Stimulated activated CD4-positive, alpha-beta T cell treated with anti-CD3 and anti-CD28 coated beads, Interleukin-12 subunit alpha, Interleukin-12 subunit beta, amount 100 ng/mL, for 48 hours (primary cell): ENCODE results near the gene CDC42BPB.

ENCODE experiments used
- DNase-seq, 3 donors: peaks; one replicate each; pipeline ENCODE4 v3.0.0-alpha.2; 2020; ENCODE audit warnings: low read depth in 2 of 3, low spot score in 1 of 3

Gene CDC42BPB

GRCh38 chr14:103022002-103022684 lies 35.2 kb downstream of the CDC42BPB start:
- DNase-seq, result no peak

DNA sequence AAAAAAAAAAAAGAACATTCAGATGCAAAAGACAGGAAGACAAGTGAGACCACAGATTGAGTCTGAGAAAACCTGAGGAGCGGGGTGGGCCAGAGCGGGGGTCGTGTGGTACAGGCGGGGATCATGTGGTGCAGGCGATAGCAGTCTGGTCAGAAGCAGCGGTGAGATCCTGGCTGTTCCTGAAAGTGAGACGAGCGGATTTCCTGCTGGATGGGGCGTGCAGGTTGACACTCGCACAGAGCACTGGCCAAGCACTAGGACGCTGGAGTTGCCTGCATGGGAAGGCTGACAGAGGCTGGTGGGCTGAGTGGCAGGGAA lies 35.7 kb downstream of the CDC42BPB start:
- DNase-seq, result no peak

DNA sequence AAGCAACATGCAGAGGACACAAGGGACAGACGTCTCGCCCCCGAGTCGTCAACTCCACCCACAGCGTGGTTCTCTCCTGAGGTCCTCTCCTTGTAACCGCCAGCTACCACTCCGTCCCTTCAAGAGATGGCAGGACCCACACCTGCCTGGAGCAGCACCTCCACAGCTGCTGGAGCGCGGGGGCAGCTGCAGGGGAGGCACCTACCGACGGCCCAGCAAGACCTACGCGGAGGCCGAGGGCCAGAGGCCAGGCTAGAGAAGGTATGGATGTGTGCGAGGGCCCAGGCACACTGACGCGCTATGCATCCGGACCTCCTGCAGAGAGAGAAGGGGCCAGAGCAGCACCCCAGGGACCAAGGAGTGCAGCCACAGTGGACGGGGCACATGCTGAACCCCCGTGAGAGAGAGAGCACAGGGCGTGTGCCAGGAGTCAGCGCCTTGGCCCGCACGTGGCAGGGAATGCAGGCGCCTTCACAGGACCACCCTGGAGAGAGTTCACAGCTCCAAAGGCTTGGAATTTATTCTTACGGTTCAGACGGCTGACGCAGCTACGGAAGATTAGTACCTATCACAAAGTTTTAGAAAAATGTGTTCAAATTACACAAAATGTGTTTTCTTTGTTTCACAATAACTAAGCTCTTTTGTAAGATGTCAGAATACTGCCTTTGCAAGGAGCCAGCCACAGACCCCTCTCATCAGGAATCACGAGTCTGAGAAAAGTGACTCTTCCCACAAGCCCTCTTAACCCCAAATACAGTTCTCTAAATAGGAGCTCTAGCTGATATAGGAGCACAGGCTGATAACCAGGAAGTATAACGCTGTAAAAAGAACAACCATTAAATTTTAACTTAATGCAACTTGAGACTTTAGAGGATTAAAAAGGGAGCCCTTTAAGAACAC lies 36.8 kb downstream of the CDC42BPB start:
- no peak for DNase-seq

DNA sequence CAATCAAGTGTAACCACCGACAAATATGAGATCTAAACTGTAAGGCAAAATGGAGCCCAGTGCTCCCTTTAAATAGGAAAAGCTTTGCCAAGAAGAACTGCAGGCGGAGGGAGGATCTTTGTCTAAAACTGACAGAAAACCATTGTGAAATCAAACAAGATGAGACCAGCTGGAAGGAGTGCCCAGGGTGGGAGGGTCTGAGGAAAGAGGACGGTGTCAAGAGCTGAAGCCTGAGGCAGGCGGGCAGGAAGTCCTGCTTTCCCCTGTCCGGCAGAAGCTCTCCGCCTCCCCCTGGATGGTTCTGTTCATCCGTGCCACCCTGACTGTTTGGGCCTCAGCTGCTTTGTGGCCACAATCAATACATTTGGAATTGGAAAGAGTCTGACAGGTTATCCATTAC lies 37.5 kb downstream of the CDC42BPB start:
- no peak for DNase-seq

GRCh38 chr14:103019236-103019635 lies 38.1 kb downstream of the CDC42BPB start:
- DNase-seq, result no peak

- no peak for DNase-seq
Observed at GRCh38 chr14:103016594-103016993, 40.8 kb downstream of the CDC42BPB start.

- DNase-seq, result no peak
Observed at GRCh38 chr14:103016071-103016470, 41.3 kb downstream of the CDC42BPB start.

- no peak for DNase-seq
Observed at GRCh38 chr14:103015426-103015825, 41.9 kb downstream of the CDC42BPB start.

DNA sequence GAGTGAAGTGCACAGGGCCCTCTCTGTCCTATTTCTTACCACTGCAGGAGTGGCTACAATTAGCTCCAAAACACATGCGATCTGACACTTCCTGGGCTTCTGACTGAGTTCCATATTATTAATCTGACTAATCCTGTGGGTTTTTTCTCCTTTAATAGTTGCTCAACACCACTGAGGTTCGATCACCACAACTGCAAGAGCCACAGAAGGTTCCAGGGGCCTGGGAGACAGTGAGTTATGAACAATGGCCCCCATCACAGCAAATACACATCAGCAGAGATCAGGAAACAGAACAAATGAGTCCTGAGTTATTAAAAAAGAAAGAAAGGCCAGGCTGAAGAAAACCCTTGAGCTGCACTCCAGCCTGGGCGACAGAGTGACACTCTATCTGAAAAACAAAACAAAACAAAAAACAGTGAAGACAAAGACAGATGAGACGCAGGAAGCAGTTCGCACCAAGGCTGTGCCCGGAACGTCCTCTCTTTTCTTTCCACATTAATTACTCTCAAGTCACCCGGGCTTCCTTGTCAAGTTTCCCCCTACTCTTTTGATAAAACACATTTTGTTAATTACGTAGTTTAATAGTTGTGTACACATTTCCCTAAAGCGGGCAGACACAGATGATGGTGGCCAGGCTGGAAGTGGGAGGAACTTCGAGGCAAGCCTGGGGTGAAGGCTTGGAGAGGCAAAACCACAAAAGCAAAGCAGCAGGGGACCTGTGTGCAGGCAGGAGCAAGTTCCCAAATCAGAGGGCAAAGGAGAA lies 42.7 kb downstream of the CDC42BPB start:
- DNase-seq, result no peak

DNA sequence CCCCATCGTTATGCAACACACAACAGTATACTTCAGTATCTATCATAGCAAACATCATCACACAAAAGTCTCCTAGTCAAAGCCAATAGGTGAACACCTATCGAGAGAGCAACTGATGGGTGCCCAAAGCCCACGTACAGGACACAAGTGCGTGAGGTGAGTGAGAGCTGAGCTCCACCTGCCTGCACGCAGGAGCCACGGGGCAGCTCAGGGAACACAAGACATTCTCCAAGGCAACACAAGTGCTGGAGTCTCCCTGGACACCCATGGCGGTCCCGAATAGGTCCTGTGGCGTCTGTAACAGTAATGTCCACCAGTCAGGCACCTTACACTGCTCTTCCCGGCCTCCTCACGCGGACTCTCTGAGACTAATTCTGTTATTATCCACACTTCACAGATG lies 44.3 kb downstream of the CDC42BPB start:
- DNase-seq, result no peak

DNA sequence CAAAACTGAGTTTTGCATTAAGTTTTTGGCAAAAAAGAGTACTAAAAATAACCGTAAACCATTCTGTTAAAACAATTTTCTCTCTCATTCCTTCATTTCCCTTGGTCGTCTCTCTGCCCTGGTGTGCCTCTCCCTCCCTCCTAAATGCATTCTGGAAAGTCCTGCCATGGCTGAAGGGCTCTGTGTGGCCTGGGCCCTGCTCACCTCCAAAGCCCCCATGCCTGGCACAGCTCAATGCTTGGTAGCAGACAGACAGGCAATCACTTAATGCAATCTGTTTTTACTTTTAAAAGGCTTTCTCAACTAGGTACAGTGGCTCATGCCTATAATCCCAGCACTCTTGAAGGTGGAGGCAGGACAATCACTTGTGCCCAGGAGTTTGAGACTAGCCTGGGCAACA lies 47.8 kb downstream of the CDC42BPB start:
- no peak for DNase-seq

GRCh38 chr14:103008768-103009357 lies 48.5 kb downstream of the CDC42BPB start:
- no peak for DNase-seq

DNA sequence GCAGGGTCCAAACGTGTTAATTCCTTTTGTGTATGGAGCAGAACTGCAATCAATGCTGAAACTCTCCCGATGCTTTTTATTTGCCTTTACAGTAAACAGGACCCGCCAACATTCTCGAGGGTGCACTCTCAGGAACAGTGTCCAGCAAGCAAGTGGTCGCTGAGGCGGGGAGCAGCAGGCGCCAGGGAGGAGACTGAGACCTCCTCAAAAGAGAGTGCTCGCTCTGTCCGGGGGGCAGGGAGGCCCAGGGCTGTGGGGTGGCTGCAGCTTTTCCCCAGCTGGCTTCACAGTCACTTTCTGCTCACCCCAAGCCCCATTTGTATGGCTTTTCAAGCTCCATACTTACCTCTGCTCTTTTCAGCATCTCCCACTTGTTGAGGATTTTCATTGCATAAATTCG lies 49.2 kb downstream of the CDC42BPB start:
- no peak for DNase-seq

DNA sequence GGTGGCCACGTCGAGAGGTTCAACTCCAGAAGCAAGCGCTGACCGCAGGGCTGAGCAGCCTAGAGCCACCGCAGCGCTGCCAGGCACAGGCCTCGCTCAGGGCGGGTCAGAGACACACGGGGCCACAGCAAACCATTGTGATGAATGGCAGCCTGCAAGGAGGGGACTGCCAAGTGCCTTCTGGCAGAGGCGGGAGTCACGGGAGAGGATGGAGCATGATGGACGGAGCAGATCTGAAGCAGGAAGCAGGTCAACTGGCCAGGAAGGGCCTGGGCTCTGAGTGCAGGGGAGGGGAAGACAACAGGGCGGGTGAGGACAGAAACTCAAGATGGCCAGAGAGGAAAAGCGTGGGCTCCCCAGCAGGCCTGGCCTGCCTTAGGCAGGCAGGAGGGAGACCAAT lies 49.8 kb downstream of the CDC42BPB start:
- no peak for DNase-seq

DNA sequence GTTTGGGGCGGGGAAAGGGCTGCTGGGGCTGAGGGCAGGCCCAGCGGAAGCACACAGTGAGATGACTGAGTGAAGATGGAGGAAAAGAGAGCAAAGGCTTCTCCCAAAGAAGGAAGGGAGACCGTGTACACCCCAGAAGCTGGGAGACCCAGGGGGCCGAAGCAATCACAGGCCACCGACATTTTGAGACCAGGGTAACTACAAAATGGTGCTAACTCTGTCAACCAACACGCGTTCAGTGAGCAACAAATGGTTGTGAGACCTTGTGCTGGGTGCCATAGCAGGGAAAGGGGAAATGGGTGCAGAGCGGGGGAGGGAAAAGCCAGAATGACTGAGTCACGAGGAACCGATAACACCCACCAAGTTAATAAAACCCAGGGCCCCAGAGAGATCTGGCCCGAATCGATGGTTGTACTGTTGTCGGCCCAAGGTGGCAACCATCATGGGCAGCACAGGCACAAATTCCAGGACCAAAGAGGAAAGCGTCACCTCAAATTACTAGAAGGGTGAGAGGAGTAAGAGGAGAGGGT lies 50.3 kb downstream of the CDC42BPB start:
- no peak for DNase-seq

DNA sequence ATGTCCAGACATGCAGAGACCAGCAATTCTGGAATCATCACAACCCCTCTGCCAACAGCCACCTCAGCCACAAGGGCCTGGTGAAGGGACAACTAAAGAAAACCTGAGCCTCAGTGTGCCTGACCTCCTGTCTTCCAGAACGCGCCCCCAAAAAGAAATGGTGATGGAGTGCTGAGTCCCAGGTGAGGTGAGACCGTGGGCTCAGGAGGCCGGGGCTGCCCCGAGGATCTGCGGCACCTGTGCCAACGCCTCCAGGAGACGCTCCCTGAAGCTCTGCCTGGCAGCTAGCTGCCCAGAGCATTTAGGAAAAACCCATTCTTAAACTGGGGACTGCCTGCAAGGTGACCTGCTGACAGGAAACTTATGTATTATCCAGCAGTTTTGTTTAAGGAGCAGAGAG lies 51.2 kb downstream of the CDC42BPB start:
- DNase-seq, result no peak

DNA sequence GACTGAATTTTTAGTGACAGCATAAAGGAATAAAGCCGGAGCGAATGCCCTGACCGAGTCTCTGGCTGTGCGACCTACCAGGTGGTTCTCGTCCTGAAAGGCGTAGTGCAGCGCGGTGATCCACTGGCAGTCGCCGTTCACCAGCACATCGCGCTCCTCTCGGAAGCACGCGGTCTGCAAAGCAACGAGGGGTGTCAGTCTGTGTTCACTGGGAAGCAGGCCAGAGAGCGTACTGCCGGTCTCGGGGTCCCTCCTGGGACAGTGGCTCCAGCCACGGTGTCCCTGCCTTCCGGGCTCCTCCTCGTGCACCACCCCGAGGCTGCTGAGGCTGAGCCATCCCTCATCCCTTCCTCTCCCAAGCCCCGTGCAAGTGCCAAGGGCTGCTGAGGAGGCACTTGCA lies 53.5 kb downstream of the CDC42BPB start:
- DNase-seq, result no peak

- no peak for DNase-seq
Observed at GRCh38 chr14:103003351-103003615, 54.1 kb downstream of the CDC42BPB start.

DNA sequence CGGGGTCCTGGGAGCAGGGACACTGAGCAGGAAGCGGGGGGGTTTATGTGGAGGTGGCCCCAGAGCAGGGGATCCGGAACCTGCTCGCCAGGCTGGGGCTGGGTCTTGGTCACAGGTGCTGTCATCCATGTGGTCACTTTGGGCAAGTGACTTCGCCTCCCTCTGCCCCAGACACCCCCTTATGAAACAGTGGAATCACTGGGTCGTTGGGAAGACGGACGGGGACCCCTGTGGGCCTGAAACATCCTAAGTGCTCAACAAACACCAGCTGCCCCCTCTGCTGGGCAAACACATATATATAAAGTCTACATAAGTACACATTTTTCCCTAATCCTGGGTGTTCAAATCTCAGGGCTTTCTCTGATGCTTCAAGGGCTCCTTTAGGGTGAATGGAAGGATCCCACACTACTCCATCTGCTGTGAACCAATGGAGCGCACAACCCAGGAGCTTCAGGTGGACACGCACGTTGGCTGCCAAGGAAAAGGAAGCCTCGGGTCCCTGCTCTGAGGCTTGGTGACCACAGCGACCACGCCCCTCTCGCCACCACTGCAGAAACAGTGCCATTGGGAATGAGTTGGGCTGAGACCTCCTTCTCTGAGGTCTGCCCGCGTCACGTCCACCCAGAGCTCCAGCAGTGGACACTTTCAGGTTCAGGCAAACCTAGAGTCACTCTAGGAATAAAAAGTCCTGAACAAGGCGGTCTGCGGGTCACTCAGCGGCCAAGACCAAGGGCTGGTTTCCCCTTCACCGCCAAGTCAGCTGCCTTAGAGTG lies 54.6 kb downstream of the CDC42BPB start:
- no peak for DNase-seq

GRCh38 chr14:103001651-103002396 lies 55.5 kb downstream of the CDC42BPB start:
- DNase-seq, result no peak
